ENCODE data around the gene CFAP43. TPM values are rescaled to one million over a fixed set of nuclear protein-coding genes. Genes with fewer than 3 reads are reported as not detected.

Gene CFAP43
- total and polyA plus RNA-seq, 4 donors, result 0.10 to 0.33 (median 0.15) TPM

DNA sequence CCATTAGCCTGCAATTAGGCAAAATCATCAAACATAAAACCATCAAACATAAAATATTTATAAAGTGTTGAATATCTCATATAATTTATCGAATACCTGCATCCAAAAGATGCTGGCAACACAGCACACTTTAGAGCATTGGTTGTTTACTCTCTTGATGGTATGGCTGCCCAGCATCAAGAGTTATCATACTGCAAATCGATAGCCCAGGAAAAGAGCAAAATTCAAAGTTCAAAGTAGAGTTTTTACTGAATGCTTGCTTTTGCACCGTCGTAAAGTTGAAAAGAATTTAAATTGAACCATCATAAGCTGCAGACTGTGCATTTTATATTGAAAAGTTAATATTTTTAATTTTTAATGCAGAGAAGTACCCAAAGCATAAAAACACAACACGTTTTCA is 32.6 kb upstream of the CFAP43 start (continued):
- TF ChIP-seq HNF4A (conservative IDR thresholded peaks at IDR 0.05), result peak; percentile 87 to 91
- TF ChIP-seq, protein P1, sequence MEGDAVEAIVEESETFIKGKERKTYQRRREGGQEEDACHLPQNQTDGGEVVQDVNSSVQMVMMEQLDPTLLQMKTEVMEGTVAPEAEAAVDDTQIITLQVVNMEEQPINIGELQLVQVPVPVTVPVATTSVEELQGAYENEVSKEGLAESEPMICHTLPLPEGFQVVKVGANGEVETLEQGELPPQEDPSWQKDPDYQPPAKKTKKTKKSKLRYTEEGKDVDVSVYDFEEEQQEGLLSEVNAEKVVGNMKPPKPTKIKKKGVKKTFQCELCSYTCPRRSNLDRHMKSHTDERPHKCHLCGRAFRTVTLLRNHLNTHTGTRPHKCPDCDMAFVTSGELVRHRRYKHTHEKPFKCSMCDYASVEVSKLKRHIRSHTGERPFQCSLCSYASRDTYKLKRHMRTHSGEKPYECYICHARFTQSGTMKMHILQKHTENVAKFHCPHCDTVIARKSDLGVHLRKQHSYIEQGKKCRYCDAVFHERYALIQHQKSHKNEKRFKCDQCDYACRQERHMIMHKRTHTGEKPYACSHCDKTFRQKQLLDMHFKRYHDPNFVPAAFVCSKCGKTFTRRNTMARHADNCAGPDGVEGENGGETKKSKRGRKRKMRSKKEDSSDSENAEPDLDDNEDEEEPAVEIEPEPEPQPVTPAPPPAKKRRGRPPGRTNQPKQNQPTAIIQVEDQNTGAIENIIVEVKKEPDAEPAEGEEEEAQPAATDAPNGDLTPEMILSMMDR (IDR thresholded peaks at IDR 0.05; ENCODE audit: low read depth, low read length, missing input control), result no peak
- TF ChIP-seq SP1 (IDR thresholded peaks at IDR 0.05), result peak; percentile 37
- TF ChIP-seq MAX (IDR thresholded peaks at IDR 0.05), result peak; percentile 22

- DNase-seq (ENCODE audit: low spot score), result no peak
- H3K9ac ChIP-seq (ENCODE audit: low read depth in 1 of 2, low read length in 2 of 2), result no peak overlapping the region
- H3K27me3 ChIP-seq (ENCODE audit: control insufficient read depth in 4 of 4, insufficient read depth in 4 of 4, low read length in 3 of 4), result no peaks in the 10 kb centered on the region
- WGBS, result 83% methylated on average over 5 of the region's 5 CpGs
- peak overlapping the region in 1 of 2 donors; percentile 28 for H3K27ac ChIP-seq (ENCODE audit: low read depth in 1 of 2, low read length in 2 of 2)
- H3K9me3 ChIP-seq (ENCODE audit: control insufficient read depth in 4 of 4, low read length in 3 of 4), result no peaks in the 10 kb centered on the region
- no peak overlapping the region for H3K4me3 ChIP-seq (ENCODE audit: low read depth in 1 of 3, low read length in 3 of 3)
- H3K4me1 ChIP-seq (ENCODE audit: control insufficient read depth in 4 of 4, insufficient read depth in 4 of 4, low read length in 3 of 4), result peaks cover 3 to 92% (median 74%) of the 10 kb centered on the region in 4 donors
- TF ChIP-seq, protein P1 (IDR thresholded peaks at IDR 0.05; ENCODE audit: low read depth, low read length, missing input control), result no peak
- TF ChIP-seq MAX (IDR thresholded peaks at IDR 0.05) (no peak), SP1 (IDR thresholded peaks at IDR 0.05) (no peak), JUND (IDR thresholded peaks at IDR 0.05) (no peak), HNF4A (conservative IDR thresholded peaks at IDR 0.05) (no peak), FOXA1 (IDR thresholded peaks at IDR 0.05) (no peak), RXRA (IDR thresholded peaks at IDR 0.05) (no peak), TAF1 (conservative IDR thresholded peaks at IDR 0.05) (no peak), ATF3 (IDR thresholded peaks at IDR 0.05) (no peak)
- peaks cover 11 to 60% (median 46%) of the 10 kb centered on the region in 4 donors for H3K36me3 ChIP-seq (ENCODE audit: control insufficient read depth in 4 of 4, insufficient read depth in 3 of 4, low read depth in 1 of 4, low read length in 3 of 4)
Measured at GRCh38 chr10:104262055-104262454, 29.9 kb upstream of the CFAP43 start.

GRCh38 chr10:104260775-104261115 is 28.6 kb upstream of the CFAP43 start:
- Histone ChIP-seq H3K9ac (ENCODE audit: low read depth in 1 of 2, low read length in 2 of 2) (no peak overlapping the region), H3K27ac (ENCODE audit: low read depth in 1 of 2, low read length in 2 of 2) (peak overlapping the region; percentile 99 to 100), H3K4me1 (ENCODE audit: control insufficient read depth in 4 of 4, insufficient read depth in 4 of 4, low read length in 3 of 4) (peaks cover 3 to 90% (median 77%) of the 10 kb centered on the region in 4 donors), H3K4me3 (ENCODE audit: low read depth in 1 of 3, low read length in 3 of 3) (no peak overlapping the region), H3K27me3 (ENCODE audit: control insufficient read depth in 4 of 4, insufficient read depth in 4 of 4, low read length in 3 of 4) (no peaks in the 10 kb centered on the region), H3K36me3 (ENCODE audit: control insufficient read depth in 4 of 4, insufficient read depth in 3 of 4, low read depth in 1 of 4, low read length in 3 of 4) (peaks cover 9 to 48% (median 36%) of the 10 kb centered on the region in 4 donors), H3K9me3 (ENCODE audit: control insufficient read depth in 4 of 4, low read length in 3 of 4) (no peaks in the 10 kb centered on the region)
- TF ChIP-seq, protein P2, sequence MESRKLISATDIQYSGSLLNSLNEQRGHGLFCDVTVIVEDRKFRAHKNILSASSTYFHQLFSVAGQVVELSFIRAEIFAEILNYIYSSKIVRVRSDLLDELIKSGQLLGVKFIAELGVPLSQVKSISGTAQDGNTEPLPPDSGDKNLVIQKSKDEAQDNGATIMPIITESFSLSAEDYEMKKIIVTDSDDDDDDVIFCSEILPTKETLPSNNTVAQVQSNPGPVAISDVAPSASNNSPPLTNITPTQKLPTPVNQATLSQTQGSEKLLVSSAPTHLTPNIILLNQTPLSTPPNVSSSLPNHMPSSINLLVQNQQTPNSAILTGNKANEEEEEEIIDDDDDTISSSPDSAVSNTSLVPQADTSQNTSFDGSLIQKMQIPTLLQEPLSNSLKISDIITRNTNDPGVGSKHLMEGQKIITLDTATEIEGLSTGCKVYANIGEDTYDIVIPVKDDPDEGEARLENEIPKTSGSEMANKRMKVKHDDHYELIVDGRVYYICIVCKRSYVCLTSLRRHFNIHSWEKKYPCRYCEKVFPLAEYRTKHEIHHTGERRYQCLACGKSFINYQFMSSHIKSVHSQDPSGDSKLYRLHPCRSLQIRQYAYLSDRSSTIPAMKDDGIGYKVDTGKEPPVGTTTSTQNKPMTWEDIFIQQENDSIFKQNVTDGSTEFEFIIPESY (IDR thresholded peaks at IDR 0.05), result no peak
- peak; percentile 52 to 65 for TF ChIP-seq JUND (IDR thresholded peaks at IDR 0.05)
- 63% methylated on average over 3 of the region's 3 CpGs for WGBS
- no peak for DNase-seq (ENCODE audit: low spot score)

Data from liver (tissue), 9 donors.